Esophagus (tissue), 2 donors: ENCODE results near the gene CR2. TPM values are rescaled to one million over a fixed set of nuclear protein-coding genes. Genes with fewer than 3 reads are reported as not detected.

ENCODE experiments used
- H3K27ac ChIP-seq, 2 donors: one replicate each; pipeline ENCODE4 v1.5.1; 2013; ENCODE audit warnings: low read depth in 2 of 2, mild to moderate bottlenecking in 2 of 2, inconsistent platforms in 1 of 2, low read length in 1 of 2, moderate library complexity in 1 of 2
- H3K27me3 ChIP-seq, 2 donors: one replicate each; pipeline ENCODE4 v1.6.1; 2013; ENCODE audit warnings: low read length in 2 of 2, control low read depth in 1 of 2, mild to moderate bottlenecking in 1 of 2; ENCODE audit not compliant: insufficient read depth in 2 of 2, control insufficient read depth in 1 of 2
- H3K36me3 ChIP-seq, 2 donors: one replicate each; pipeline ENCODE4 v1.6.1; 2013; ENCODE audit warnings: low read length in 1 of 2; ENCODE audit not compliant: control insufficient read depth in 2 of 2, insufficient read depth in 2 of 2
- H3K4me1 ChIP-seq, 2 donors: one replicate each; pipeline ENCODE4 v1.6.1; 2013; ENCODE audit warnings: low read length in 1 of 2; ENCODE audit not compliant: control insufficient read depth in 2 of 2, insufficient read depth in 2 of 2
- H3K4me3 ChIP-seq, 2 donors: one replicate each; pipeline ENCODE4 v1.5.1; 2013; ENCODE audit warnings: low read length in 2 of 2, mild to moderate bottlenecking in 2 of 2, low read depth in 1 of 2, moderate library complexity in 1 of 2
- H3K9me3 ChIP-seq, 2 donors: one replicate each; pipeline ENCODE4 v1.6.1; 2013; ENCODE audit warnings: mild to moderate bottlenecking in 2 of 2, low read depth in 1 of 2, low read length in 1 of 2, moderate library complexity in 1 of 2; ENCODE audit not compliant: control insufficient read depth in 2 of 2, insufficient read depth in 1 of 2
- WGBS, 2 donors: extraction: QIAGEN DNeasy Blood & Tissue Kit; methylation state at CpG; one replicate each; pipeline ENCODE4 v1.1.7; 2013; 5-methylcytosine and 5-hydroxymethylcytosine counted together
- polyA plus RNA-seq, 2 donors: library from polyadenylated mRNA; stranded (reverse); fragments of 200-250 nt; gene quantifications; one replicate each; pipeline ENCODE4 v1.2.3, GENCODE V29; 2013
- donor health status: healthy with polysubstance abuse.
- donor health status: Bipolar disorder and iron deficiency.

The CR2 gene
- polyA plus RNA-seq, 2 donors, result 0.02 to 0.06 TPM

DNA sequence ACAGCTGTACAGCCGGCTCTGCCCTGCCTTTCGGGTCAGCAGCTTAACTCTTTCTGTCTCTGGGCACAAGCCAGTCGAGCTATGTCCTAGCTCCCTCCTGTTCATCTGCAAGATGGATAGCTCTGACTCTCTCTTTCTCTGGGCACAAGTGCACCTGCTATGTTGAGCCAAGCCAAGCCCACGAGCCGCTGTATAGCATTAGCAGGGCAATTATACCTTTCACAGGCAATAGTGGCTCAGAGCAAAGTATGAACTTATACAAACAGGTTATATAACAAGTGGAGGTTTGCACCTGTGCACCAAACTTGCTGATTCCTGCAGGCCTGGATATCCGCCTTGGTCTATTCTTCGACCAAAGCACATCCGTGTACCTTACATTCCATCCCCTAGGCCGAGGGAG lies 33.0 kb upstream of the CR2 start:
- Histone ChIP-seq H3K4me1 (no peaks in the 10 kb centered on the region), H3K27me3 (peaks cover 0 to 4% of the 10 kb centered on the region in 2 donors)
- 80% methylated on average over 9 of the region's 9 CpGs for WGBS, 2 donors

DNA sequence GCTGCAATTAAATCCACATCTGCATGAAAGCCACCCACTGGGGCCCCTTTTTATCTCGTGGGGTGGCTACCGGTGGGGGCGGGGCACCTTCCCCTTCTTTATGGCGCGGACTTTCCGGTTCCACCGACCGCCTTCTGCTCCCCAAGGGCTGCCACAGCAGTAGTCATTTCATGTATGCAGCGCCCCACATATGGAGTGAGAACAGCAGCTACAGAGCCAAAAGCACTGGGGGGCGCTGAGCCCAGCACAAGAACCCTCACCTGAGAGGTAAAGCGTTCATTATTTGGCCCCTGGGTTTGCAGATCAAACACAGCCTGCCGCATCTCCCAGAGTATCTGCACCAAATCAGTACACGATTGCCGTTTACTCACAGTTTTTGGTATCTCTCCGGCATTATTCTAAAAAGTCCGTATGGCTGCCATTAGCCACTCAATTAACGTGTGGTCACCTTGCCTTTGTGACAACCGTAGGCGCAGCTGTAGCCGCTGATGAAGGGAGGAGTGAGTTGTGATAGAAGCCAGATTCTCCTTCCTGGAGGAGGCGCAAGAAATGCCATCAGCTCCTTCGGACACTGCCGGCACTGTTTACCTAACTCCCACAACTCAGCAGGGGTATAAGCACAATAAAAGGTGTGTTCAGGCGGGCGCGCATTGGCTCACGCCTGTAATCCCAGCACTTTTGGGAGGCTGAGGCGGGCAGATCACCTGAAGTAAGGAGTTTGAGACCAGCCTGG lies 30.4 kb upstream of the CR2 start:
- 31 to 39% methylated on average over 28 of the region's 28 CpGs for WGBS, 2 donors
- H3K27me3 ChIP-seq, result peaks cover 0 to 4% of the 10 kb centered on the region in 2 donors
- no peak overlapping the region for H3K4me3 ChIP-seq
- no peaks in the 10 kb centered on the region for H3K36me3 ChIP-seq
- no peaks in the 10 kb centered on the region for H3K4me1 ChIP-seq
- no peak overlapping the region for H3K27ac ChIP-seq
- no peaks in the 10 kb centered on the region for H3K9me3 ChIP-seq

More for the DNA sequence above, 33.0 kb upstream of the CR2 start:
- no peak overlapping the region for H3K27ac ChIP-seq
- no peak overlapping the region for H3K4me3 ChIP-seq
- H3K9me3 ChIP-seq, result no peaks in the 10 kb centered on the region
- no peaks in the 10 kb centered on the region for H3K36me3 ChIP-seq

DNA sequence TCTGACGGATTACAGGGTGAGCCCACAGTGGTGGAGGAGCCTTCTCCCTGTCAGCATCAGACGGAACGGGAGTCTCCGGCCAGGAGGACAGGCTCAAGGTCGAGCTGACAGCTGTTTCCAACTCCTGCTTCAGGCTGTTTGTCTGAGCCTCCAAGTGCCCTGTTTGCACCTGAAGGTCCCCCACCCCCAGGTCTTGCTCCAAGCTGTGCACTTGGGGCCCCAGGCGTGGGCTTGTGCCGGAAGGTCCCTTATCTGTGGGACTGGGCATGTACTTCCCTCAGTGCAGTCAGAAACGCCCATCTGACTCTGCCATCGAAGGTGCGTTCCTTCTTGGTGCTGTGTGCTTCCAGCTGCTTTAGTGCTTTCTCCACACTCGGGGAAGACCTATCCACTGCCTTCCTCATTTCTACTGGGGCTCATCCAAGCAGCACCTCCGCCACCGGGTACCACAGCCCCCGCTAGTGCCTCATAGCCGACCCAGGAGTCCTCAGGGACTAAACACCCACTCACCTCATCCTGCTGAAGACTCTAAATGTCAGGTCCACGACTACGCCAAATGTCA lies 29.5 kb upstream of the CR2 start:
- Histone ChIP-seq H3K27ac (no peak overlapping the region), H3K27me3 (peaks cover 0 to 4% of the 10 kb centered on the region in 2 donors), H3K4me1 (no peaks in the 10 kb centered on the region), H3K36me3 (no peaks in the 10 kb centered on the region), H3K4me3 (no peak overlapping the region), H3K9me3 (no peaks in the 10 kb centered on the region)
- 57 to 74% methylated on average over 17 of the region's 17 CpGs for WGBS, 2 donors

DNA sequence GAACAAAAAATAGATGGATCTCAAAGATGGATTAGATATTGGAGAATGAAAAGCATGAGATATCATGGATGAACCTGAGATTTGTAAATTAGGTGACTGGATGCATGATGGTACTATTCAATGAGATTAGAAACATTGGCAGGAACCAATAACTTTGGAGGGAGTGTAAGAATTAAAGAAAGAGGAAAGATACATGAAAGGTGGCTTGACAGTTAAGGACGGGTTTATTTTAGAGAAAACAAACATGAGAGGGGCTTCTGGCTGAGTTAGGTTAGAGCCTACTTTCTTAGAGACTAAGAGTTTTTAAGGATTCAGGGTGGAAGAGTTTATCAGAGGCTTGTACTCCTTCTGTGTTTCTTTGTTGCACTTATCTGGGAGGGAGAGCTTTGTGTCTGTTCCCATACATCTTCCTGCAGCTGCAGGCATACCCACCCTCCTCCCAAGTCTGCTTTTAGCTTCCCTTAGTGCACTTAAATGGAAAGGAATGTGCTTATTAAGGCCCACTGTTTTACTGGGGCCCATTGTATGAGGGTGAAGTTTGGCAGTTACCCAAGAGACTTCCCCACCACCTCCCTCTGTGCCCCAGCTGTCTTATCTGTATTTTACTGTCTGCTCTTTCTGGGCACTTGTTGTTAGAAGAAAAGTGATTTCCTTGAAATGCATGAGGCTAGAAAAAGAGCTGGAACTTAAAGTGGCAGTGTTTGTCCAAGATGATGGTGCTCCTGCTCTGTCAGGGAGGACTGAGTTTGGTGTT lies 26.1 kb upstream of the CR2 start:
- WGBS, 2 donors, result 77 to 96% methylated on average over 1 of the region's 1 CpG

DNA sequence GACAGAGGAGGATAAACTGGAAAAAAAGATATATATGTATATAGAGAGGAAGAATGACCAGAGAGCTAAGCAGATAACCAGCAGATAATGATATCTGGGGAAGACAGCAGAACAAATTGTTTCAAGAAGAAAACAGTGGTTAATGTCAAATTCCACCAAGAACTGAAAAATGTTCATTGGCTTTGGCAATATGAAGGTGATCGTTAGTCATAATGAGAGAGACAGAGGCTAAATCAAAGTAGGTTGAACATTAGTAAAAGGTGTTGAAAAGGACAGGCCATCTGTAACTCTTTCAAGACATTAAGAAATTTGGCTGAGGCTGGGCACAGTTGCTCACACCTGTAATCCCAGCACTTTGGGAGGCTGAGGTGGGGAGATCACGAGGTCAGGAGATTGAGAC lies 25.3 kb upstream of the CR2 start:
- no peak overlapping the region for H3K4me3 ChIP-seq
- WGBS, 2 donors, result 77 to 91% methylated on average over 2 of the region's 2 CpGs
- H3K4me1 ChIP-seq, result no peaks in the 10 kb centered on the region
- H3K27me3 ChIP-seq, result peaks cover 0 to 2% of the 10 kb centered on the region in 2 donors
- H3K36me3 ChIP-seq, result no peaks in the 10 kb centered on the region
- no peaks in the 10 kb centered on the region for H3K9me3 ChIP-seq
- H3K27ac ChIP-seq, result no peak overlapping the region

More for the DNA sequence above, 26.1 kb upstream of the CR2 start:
- Histone ChIP-seq H3K9me3 (no peaks in the 10 kb centered on the region), H3K27me3 (peaks cover 0 to 4% of the 10 kb centered on the region in 2 donors), H3K4me1 (no peaks in the 10 kb centered on the region), H3K27ac (no peak overlapping the region), H3K4me3 (no peak overlapping the region), H3K36me3 (no peaks in the 10 kb centered on the region)

DNA sequence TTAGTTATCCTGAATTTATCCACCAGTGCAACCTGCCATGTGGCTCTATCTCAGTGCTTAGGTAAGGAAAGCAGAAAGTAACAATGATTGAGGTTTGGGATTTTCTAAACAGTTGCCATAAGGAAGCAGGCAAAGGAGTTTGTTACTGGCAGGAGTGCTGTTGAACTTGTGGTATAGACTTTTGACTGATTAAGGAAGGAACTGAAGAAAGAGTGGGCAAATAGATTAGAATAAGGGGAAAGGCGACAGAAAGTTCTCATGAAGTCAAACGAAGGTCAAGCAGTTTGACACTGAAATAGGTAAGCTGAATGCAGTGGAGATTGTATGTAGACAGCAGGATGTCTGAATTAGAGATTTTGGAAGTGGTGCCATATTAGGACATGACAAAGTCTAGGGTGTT lies 24.2 kb upstream of the CR2 start:
- no peak overlapping the region for H3K27ac ChIP-seq
- H3K36me3 ChIP-seq, result no peaks in the 10 kb centered on the region
- H3K27me3 ChIP-seq, result no peaks in the 10 kb centered on the region
- 55 to 56% methylated on average over 2 of the region's 2 CpGs for whole genome bisulfite sequencing, 2 donors
- no peaks in the 10 kb centered on the region for H3K9me3 ChIP-seq
- no peak overlapping the region for H3K4me3 ChIP-seq
- H3K4me1 ChIP-seq, result no peaks in the 10 kb centered on the region

GRCh38 chr1:207430602-207431001 lies 23.5 kb upstream of the CR2 start:
- Histone ChIP-seq H3K36me3 (no peaks in the 10 kb centered on the region), H3K9me3 (no peaks in the 10 kb centered on the region)
- WGBS, 2 donors, result 67 to 77% methylated on average over 1 of the region's 1 CpG

GRCh38 chr1:207431508-207431907 lies 22.6 kb upstream of the CR2 start:
- Histone ChIP-seq H3K4me3 (no peak overlapping the region), H3K27me3 (no peaks in the 10 kb centered on the region), H3K9me3 (no peaks in the 10 kb centered on the region), H3K36me3 (no peaks in the 10 kb centered on the region), H3K4me1 (no peaks in the 10 kb centered on the region), H3K27ac (no peak overlapping the region)
- WGBS, 2 donors, result 90 to 93% methylated on average over 2 of the region's 2 CpGs

More at GRCh38 chr1:207430602-207431001, 23.5 kb upstream of the CR2 start:
- no peak overlapping the region for H3K27ac ChIP-seq
- no peaks in the 10 kb centered on the region for H3K27me3 ChIP-seq
- H3K4me3 ChIP-seq, result no peak overlapping the region
- H3K4me1 ChIP-seq, result no peaks in the 10 kb centered on the region

DNA sequence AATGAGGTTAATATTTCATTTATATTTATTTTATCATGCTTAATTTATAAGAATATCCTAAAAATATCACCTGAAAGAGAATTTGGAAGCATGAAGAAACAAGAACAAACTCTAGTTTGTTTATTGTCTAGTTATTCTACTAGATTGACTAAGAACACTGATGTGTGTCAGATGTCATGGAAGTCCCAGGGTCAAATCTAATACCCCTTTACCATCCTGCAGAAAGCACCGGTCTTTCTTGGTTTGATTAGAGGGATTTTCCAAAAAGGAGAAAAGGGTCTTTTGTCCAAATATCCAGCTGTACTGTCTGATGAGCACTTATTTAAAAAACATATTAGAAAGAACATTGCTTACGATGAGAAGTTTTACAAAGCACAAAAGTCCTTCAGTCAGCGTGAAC lies 20.7 kb upstream of the CR2 start:
- Histone ChIP-seq H3K27me3 (no peaks in the 10 kb centered on the region), H3K4me1 (no peaks in the 10 kb centered on the region), H3K4me3 (no peak overlapping the region), H3K36me3 (no peaks in the 10 kb centered on the region), H3K27ac (no peak overlapping the region), H3K9me3 (no peaks in the 10 kb centered on the region)
- 90 to 91% methylated on average over 3 of the region's 3 CpGs for WGBS, 2 donors
